HG02642 (cell line): ENCODE measurements around the gene FER.
"Not testable (repeated sequence)": the region's sequence is repeated elsewhere in the genome, so short reads cannot be mapped to it uniquely, and the experiment has no call there.

ENCODE experiments used
- ATAC-seq: cut with Tn5 transposase; IDR thresholded peaks from one replicate; pipeline ENCODE4 v1.9.1; 2021; ENCODE audit warnings: mild to moderate bottlenecking; ENCODE audit not compliant: unreplicated experiment, poor library complexity

Gene FER

GRCh38 chr5:108794349-108794748 lies 46.7 kb downstream of the FER start:
- ATAC-seq: not testable (repeated sequence)

- ATAC-seq: no peak
Observed at GRCh38 chr5:108797396-108797795, 49.7 kb downstream of the FER start.

GRCh38 chr5:108797986-108798385 lies 50.3 kb downstream of the FER start:
- no peak for ATAC-seq

GRCh38 chr5:108798513-108799265 lies 51.0 kb downstream of the FER start:
- no peak for ATAC-seq

GRCh38 chr5:108801301-108801700 lies 53.6 kb downstream of the FER start:
- no peak for ATAC-seq

- ATAC-seq: no peak
Observed at GRCh38 chr5:108801776-108802175, 54.1 kb downstream of the FER start.

- no peak for ATAC-seq
Observed at GRCh38 chr5:108810717-108811116, 63.0 kb downstream of the FER start.

- ATAC-seq: no peak
Observed at GRCh38 chr5:108813673-108814072, 66.0 kb downstream of the FER start.

GRCh38 chr5:108814551-108814950 lies 66.9 kb downstream of the FER start:
- no peak for ATAC-seq

- peak; percentile 97 for ATAC-seq
Observed at GRCh38 chr5:108818613-108819272, 71.0 kb downstream of the FER start.

- no peak for ATAC-seq
Observed at GRCh38 chr5:108820983-108821382, 73.3 kb downstream of the FER start.

- ATAC-seq: no peak
Observed at GRCh38 chr5:108822211-108822947, 74.7 kb downstream of the FER start.

GRCh38 chr5:108827131-108827530 lies 79.4 kb downstream of the FER start:
- no peak for ATAC-seq

- ATAC-seq: no peak
Observed at GRCh38 chr5:108830705-108831276, 83.1 kb downstream of the FER start.

GRCh38 chr5:108836492-108836891 lies 88.8 kb downstream of the FER start:
- no peak for ATAC-seq

- not testable (repeated sequence) for ATAC-seq
Observed at GRCh38 chr5:108842260-108842941, 94.7 kb downstream of the FER start.

- not testable (repeated sequence) for ATAC-seq
Observed at GRCh38 chr5:108851129-108851528, 103.4 kb downstream of the FER start.

- ATAC-seq: no peak
Observed at GRCh38 chr5:108857905-108858304, 110.2 kb downstream of the FER start.

- ATAC-seq: peak; percentile 93
Observed at GRCh38 chr5:108858959-108859358, 111.3 kb downstream of the FER start.

GRCh38 chr5:108862211-108862610 lies 114.5 kb downstream of the FER start:
- ATAC-seq: no peak
